HG03025 (cell line): Measurements from ENCODE around the gene PCDHGB7.
"Not testable (repeated sequence)": the region's sequence is repeated elsewhere in the genome, so short reads cannot be mapped to it uniquely, and the experiment has no call there.

Experiments
- ATAC-seq: cut with Tn5 transposase; IDR thresholded peaks from one replicate; pipeline ENCODE4 v1.9.1; 2021; ENCODE audit warnings: mild to moderate bottlenecking, moderate library complexity; ENCODE audit not compliant: unreplicated experiment, low FRiP score

The PCDHGB7 gene

GRCh38 chr5:141417494-141418172, at the start of gene PCDHGB7:
Gene PCDHGB7 (plus strand): TSS chr5:141417677. CDS start chr5:141417860, 183 bp downstream.
- ATAC-seq = peak; percentile 78

GRCh38 chr5:141369994-141370848, 47.3 kb upstream of the PCDHGB7 start, which contains the start of gene PCDHGB3:
Gene PCDHGB3 (plus strand): TSS chr5:141370242. CDS start chr5:141370395, 153 bp downstream.
- ATAC-seq = peak; percentile 99

- ATAC-seq = no peak
Measured at GRCh38 chr5:141371572-141372475, 45.7 kb upstream of the PCDHGB7 start.

- no peak for ATAC-seq
Measured at GRCh38 chr5:141373673-141374317, 43.7 kb upstream of the PCDHGB7 start, which contains the start of gene PCDHGA6. Gene PCDHGA6 (plus strand): TSS chr5:141373891. CDS start chr5:141374084, 193 bp downstream.

GRCh38 chr5:141374627-141375026, 42.9 kb upstream of the PCDHGB7 start:
- ATAC-seq = no peak

- ATAC-seq = not testable (repeated sequence)
Measured at GRCh38 chr5:141375444-141376155, 41.9 kb upstream of the PCDHGB7 start.

GRCh38 chr5:141382469-141383294, 34.8 kb upstream of the PCDHGB7 start, which contains the start of gene PCDHGA7:
Gene PCDHGA7 (plus strand): TSS chr5:141382742. CDS start chr5:141382900, 158 bp downstream.
- no peak for ATAC-seq

GRCh38 chr5:141383345-141383744, 34.1 kb upstream of the PCDHGB7 start:
- no peak for ATAC-seq

GRCh38 chr5:141384471-141385267, 32.8 kb upstream of the PCDHGB7 start:
- ATAC-seq = no peak

- ATAC-seq = not testable (repeated sequence)
Measured at GRCh38 chr5:141387557-141388311, 29.7 kb upstream of the PCDHGB7 start, which contains the start of gene PCDHGB4. Gene PCDHGB4 (plus strand): TSS chr5:141387698. CDS start chr5:141387885, 187 bp downstream.

- ATAC-seq = no peak
Measured at GRCh38 chr5:141388661-141389060, 28.8 kb upstream of the PCDHGB7 start.

GRCh38 chr5:141389153-141390042, 28.1 kb upstream of the PCDHGB7 start:
- no peak for ATAC-seq

GRCh38 chr5:141392429-141393198, 24.9 kb upstream of the PCDHGB7 start, which contains the start of gene PCDHGA8:
Gene PCDHGA8 (plus strand): TSS chr5:141392633. CDS start chr5:141392814, 181 bp downstream.
- ATAC-seq = no peak

- no peak for ATAC-seq
Measured at GRCh38 chr5:141393267-141393666, 24.2 kb upstream of the PCDHGB7 start.
